ENCODE results near the gene ZNRD2.
"Not testable (repeated sequence)": the region's sequence is repeated elsewhere in the genome, so short reads cannot be mapped to it uniquely, and the experiment has no call there.

Gene ZNRD2

DNA sequence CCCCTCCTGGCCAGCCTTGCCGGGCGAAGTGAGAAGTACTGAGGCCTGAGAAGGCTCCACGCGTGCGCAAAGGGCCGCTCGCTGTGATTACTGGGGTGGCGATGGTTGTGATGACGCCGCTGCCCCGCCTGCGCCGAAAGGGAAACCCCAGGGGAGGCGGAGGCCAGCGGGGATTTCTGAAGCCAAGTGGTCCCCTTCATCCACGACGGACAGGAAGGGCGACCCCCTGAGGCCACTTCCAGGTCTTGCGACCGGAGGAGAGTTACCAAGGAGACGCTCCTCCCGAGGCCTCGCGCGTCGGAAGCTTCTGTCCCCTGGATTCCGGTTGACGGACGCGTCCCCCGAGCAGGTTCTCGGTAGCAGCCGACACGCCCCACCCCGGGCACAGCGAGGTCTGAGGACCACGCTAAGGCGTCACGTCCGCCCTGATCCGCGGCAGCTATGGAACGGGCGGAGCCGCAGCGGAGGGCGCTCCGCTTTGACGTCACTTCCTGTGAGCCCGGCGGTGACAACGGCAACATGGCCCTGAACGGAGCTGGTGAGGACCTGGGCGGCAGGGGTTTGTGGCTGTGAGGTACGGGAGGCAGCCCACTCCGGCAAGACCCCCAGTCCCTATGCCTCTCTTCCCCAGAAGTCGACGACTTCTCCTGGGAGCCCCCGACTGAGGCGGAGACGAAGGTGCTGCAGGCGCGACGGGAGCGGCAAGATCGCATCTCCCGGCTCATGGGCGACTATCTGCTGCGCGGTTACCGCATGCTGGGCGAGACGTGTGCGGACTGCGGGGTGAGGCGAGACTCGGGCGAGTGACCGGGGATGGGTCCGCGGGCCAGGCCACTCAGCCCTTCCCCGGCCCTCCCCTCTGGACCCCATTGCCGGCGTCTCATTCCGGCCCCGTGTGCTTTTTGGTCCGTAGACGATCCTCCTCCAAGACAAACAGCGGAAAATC, at the start of gene ZNRD2:
ZNRD2 (plus strand) TSS at position 505 of the 946 bp plus-strand sequence; CDS start at position 520, 15 bp downstream.
- TF ChIP-seq, protein P1, sequence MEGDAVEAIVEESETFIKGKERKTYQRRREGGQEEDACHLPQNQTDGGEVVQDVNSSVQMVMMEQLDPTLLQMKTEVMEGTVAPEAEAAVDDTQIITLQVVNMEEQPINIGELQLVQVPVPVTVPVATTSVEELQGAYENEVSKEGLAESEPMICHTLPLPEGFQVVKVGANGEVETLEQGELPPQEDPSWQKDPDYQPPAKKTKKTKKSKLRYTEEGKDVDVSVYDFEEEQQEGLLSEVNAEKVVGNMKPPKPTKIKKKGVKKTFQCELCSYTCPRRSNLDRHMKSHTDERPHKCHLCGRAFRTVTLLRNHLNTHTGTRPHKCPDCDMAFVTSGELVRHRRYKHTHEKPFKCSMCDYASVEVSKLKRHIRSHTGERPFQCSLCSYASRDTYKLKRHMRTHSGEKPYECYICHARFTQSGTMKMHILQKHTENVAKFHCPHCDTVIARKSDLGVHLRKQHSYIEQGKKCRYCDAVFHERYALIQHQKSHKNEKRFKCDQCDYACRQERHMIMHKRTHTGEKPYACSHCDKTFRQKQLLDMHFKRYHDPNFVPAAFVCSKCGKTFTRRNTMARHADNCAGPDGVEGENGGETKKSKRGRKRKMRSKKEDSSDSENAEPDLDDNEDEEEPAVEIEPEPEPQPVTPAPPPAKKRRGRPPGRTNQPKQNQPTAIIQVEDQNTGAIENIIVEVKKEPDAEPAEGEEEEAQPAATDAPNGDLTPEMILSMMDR (IDR thresholded peaks at IDR 0.05; ENCODE audit: borderline replicate concordance, control extremely low read depth, extremely low read depth, insufficient read depth, missing control alignments): peak; percentile 71
- in situ Hi-C loops (cut with MboI; ENCODE audit: low sequenced_read_pairs, unreplicated experiment): no loop called here
- peak; percentile 97 for DNase-seq (ENCODE audit: low spot score)

GRCh38 chr11:65521777-65522521, 48.3 kb upstream of the ZNRD2 start:
- DNase-seq (ENCODE audit: low spot score); in situ Hi-C loops (cut with MboI; ENCODE audit: low sequenced_read_pairs, unreplicated experiment): not testable (repeated sequence)

GRCh38 chr11:65522718-65523630, 47.3 kb upstream of the ZNRD2 start:
- peak; percentile 17 for DNase-seq (ENCODE audit: low spot score)
- in situ Hi-C loops (cut with MboI; ENCODE audit: low sequenced_read_pairs, unreplicated experiment): not testable (repeated sequence)

DNA sequence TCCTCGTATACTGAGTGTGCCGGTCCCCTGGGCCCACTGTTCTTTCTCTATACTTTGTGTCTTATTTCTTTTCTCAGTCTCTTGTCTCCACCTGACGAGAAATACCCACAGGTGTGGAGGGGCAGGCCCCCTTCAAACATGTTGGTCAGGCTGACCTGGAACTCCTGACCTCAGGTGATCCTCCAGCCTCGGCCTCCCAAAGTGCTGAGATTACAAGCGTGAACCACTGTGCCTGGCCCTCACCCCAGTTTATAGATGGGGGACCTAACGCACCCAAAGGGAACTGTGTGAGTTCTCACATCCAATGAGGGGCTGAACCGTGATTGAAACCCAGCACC, 46.7 kb upstream of the ZNRD2 start:
- in situ Hi-C loops (cut with MboI; ENCODE audit: low sequenced_read_pairs, unreplicated experiment); DNase-seq (ENCODE audit: low spot score): not testable (repeated sequence)

- DNase-seq (ENCODE audit: low spot score): peak; percentile 13
- in situ Hi-C loops (cut with MboI; ENCODE audit: low sequenced_read_pairs, unreplicated experiment): no loop called here
- TF ChIP-seq, protein P1 (IDR thresholded peaks at IDR 0.05; ENCODE audit: borderline replicate concordance, control extremely low read depth, extremely low read depth, insufficient read depth, missing control alignments): no peak
These were observed 46.1 kb upstream of the ZNRD2 start for GRCh38 chr11:65524014-65524740.

GRCh38 chr11:65524741-65525545, 45.3 kb upstream of the ZNRD2 start, which contains the start of gene SCYL1:
Gene SCYL1, plus strand, starts transcription at chr11:65525083. Its CDS starts 71 bp downstream, at chr11:65525154.
- TF ChIP-seq, protein P1 (IDR thresholded peaks at IDR 0.05; ENCODE audit: borderline replicate concordance, control extremely low read depth, extremely low read depth, insufficient read depth, missing control alignments): no peak
- DNase-seq (ENCODE audit: low spot score): peak; percentile 97
- in situ Hi-C loops (cut with MboI; ENCODE audit: low sequenced_read_pairs, unreplicated experiment): no loop called here

Data from GM13976 (cell line).